ENCODE measurements around the gene NKAIN1. TPM values are rescaled to one million over a fixed set of nuclear protein-coding genes. Genes with fewer than 3 reads are reported as not detected.

Gene NKAIN1
- total RNA-seq, 1 experiment from 2014 or later, result 36.8 TPM

DNA sequence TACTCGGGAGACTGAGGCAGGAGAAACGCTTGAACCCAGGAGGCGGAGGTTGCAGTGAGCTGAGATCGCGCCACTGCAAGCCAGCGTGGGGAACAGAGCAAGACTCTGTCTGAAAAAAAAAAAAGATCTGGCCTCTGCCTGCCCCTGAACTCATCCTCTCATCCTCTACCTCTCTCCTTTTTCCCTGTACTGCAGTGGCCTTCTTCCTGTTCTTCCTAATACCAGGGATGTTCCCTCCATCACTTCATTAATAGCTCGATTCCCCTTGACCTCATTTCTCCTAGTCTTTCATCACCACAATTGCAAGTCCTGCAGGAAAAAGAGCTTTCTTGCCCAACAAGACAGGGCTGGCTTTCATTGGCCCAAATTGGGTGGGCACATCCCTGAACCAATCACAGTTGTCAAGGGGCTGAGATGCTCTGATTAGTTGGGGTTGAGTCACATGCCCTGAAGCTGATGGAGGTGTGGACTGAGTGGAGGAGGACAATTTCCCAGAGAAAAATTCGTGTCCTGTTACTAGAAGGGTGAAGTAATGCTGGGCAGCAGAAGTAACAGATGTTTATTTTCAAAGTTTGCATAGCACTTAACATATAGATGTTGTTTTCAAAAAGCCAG is 87.4 kb downstream of the NKAIN1 start:
- ATAC-seq, result no peak
- POLR2A ChIA-PET, result interaction anchor here (0.6 kb wide), 1 partner anchor 17 kb away, joined by 3 read pairs; no protein-coding TSS in a partner anchor

More for the DNA sequence above, 87.4 kb downstream of the NKAIN1 start:
- Mint-ChIP-seq H3K27me3 (ENCODE audit: low read depth) (no peaks in the 10 kb centered on the region), H3K36me3 (0 out of 2 replicates have a peak, but pooled peaks cover 5% of the 10 kb centered on the region), H3K9me3 (peaks cover 6% of the 10 kb centered on the region), H3K4me3 (no peak overlapping the region), H3K27ac (no peak overlapping the region; the same call in 1 of the 2 replicates), H3K4me1 (peaks cover 14% of the 10 kb centered on the region)
- TF ChIP-seq TP53 (CRISPR knock-in tag; IDR thresholded peaks at IDR 0.05) (no peak), OVOL2 (CRISPR knock-in tag; IDR thresholded peaks at IDR 0.05; ENCODE audit: borderline replicate concordance) (no peak), HMGA2 (CRISPR knock-in tag; IDR thresholded peaks at IDR 0.05) (no peak), TEAD4 (CRISPR knock-in tag; IDR thresholded peaks at IDR 0.05) (no peak), ZNF138 (CRISPR knock-in tag; conservative IDR thresholded peaks at IDR 0.05) (no peak), SP1 (CRISPR knock-in tag; conservative IDR thresholded peaks at IDR 0.05) (no peak), NFE2L1 (CRISPR knock-in tag; IDR thresholded peaks at IDR 0.05) (no peak), SMAD3 (CRISPR knock-in tag; IDR thresholded peaks at IDR 0.05; ENCODE audit: borderline replicate concordance) (no peak), NR2C2 (CRISPR knock-in tag; IDR thresholded peaks at IDR 0.05) (no peak), FOXP4 (CRISPR knock-in tag; IDR thresholded peaks at IDR 0.05) (no peak), ZNF232 (CRISPR knock-in tag; IDR thresholded peaks at IDR 0.05) (no peak), STAT6 (CRISPR knock-in tag; conservative IDR thresholded peaks at IDR 0.05; ENCODE audit: low read depth) (no peak), ZNF512 (CRISPR knock-in tag; IDR thresholded peaks at IDR 0.05; ENCODE audit: borderline replicate concordance) (no peak), NFYB (CRISPR knock-in tag; conservative IDR thresholded peaks at IDR 0.05; ENCODE audit: low read depth) (peak; percentile 55), ZNF416 (CRISPR knock-in tag; IDR thresholded peaks at IDR 0.05) (no peak)
- TF ChIP-seq, protein P1, sequence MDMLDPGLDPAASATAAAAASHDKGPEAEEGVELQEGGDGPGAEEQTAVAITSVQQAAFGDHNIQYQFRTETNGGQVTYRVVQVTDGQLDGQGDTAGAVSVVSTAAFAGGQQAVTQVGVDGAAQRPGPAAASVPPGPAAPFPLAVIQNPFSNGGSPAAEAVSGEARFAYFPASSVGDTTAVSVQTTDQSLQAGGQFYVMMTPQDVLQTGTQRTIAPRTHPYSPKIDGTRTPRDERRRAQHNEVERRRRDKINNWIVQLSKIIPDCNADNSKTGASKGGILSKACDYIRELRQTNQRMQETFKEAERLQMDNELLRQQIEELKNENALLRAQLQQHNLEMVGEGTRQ (CRISPR knock-in tag; IDR thresholded peaks at IDR 0.05), result peak; percentile 66; the same call in 1 of the 2 replicates
- TF ChIP-seq, protein P2, sequence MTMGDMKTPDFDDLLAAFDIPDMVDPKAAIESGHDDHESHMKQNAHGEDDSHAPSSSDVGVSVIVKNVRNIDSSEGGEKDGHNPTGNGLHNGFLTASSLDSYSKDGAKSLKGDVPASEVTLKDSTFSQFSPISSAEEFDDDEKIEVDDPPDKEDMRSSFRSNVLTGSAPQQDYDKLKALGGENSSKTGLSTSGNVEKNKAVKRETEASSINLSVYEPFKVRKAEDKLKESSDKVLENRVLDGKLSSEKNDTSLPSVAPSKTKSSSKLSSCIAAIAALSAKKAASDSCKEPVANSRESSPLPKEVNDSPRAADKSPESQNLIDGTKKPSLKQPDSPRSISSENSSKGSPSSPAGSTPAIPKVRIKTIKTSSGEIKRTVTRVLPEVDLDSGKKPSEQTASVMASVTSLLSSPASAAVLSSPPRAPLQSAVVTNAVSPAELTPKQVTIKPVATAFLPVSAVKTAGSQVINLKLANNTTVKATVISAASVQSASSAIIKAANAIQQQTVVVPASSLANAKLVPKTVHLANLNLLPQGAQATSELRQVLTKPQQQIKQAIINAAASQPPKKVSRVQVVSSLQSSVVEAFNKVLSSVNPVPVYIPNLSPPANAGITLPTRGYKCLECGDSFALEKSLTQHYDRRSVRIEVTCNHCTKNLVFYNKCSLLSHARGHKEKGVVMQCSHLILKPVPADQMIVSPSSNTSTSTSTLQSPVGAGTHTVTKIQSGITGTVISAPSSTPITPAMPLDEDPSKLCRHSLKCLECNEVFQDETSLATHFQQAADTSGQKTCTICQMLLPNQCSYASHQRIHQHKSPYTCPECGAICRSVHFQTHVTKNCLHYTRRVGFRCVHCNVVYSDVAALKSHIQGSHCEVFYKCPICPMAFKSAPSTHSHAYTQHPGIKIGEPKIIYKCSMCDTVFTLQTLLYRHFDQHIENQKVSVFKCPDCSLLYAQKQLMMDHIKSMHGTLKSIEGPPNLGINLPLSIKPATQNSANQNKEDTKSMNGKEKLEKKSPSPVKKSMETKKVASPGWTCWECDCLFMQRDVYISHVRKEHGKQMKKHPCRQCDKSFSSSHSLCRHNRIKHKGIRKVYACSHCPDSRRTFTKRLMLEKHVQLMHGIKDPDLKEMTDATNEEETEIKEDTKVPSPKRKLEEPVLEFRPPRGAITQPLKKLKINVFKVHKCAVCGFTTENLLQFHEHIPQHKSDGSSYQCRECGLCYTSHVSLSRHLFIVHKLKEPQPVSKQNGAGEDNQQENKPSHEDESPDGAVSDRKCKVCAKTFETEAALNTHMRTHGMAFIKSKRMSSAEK (CRISPR knock-in tag; IDR thresholded peaks at IDR 0.05; ENCODE audit: borderline replicate concordance), result no peak
- TF ChIP-seq, protein P3, sequence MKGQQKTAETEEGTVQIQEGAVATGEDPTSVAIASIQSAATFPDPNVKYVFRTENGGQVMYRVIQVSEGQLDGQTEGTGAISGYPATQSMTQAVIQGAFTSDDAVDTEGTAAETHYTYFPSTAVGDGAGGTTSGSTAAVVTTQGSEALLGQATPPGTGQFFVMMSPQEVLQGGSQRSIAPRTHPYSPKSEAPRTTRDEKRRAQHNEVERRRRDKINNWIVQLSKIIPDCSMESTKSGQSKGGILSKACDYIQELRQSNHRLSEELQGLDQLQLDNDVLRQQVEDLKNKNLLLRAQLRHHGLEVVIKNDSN (CRISPR knock-in tag; IDR thresholded peaks at IDR 0.05), result peak; percentile 49; the same call in 1 of the 2 replicates
- TF ChIP-seq, protein P4, sequence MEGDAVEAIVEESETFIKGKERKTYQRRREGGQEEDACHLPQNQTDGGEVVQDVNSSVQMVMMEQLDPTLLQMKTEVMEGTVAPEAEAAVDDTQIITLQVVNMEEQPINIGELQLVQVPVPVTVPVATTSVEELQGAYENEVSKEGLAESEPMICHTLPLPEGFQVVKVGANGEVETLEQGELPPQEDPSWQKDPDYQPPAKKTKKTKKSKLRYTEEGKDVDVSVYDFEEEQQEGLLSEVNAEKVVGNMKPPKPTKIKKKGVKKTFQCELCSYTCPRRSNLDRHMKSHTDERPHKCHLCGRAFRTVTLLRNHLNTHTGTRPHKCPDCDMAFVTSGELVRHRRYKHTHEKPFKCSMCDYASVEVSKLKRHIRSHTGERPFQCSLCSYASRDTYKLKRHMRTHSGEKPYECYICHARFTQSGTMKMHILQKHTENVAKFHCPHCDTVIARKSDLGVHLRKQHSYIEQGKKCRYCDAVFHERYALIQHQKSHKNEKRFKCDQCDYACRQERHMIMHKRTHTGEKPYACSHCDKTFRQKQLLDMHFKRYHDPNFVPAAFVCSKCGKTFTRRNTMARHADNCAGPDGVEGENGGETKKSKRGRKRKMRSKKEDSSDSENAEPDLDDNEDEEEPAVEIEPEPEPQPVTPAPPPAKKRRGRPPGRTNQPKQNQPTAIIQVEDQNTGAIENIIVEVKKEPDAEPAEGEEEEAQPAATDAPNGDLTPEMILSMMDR (IDR thresholded peaks at IDR 0.05), result no peak
- no peak for DNase-seq (ENCODE audit: low spot score)
- CTCF ChIA-PET, result interaction anchor here (1.1 to 1.3 kb wide), 2 partner anchors 10 to 32 kb away, joined by 4 read pairs; no protein-coding TSS in a partner anchor
